ENCODE results near the gene ABCG1.
"Not testable (repeated sequence)": the region's sequence is repeated elsewhere in the genome, so short reads cannot be mapped to it uniquely, and the experiment has no call there.

ABCG1 gene

DNA sequence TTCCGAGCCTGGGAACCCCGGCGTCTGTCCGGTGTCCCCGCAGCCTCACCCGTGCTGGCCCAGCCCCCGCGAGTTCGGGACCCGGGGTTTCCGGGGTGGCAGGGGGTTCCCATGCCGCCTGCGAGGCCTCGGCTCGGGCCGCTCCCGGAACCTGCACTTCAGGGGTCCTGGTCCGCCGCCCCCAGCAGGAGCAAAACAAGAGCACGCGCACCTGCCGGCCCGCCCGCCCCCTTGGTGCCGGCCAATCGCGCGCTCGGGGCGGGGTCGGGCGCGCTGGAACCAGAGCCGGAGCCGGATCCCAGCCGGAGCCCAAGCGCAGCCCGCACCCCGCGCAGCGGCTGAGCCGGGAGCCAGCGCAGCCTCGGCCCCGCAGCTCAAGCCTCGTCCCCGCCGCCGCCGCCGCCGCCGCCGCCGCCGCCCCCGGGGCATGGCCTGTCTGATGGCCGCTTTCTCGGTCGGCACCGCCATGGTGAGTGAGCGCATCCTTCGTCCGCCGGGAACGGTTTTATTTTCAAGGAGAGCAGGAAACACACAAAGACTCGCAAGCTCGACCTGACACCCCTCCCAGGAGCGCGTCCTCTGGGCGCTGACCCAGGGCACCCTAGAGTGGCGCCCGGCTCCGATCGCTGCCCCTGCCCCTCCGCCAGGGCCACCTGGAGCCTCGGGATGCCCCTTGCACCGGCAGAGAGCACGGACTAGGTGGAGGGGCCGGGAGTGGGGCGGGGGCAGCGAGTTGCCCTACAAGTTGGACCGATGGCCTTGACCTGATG is at the start of gene ABCG1:
ABCG1 (plus strand) TSS at position 305 of the 770 bp plus-strand sequence; CDS start at position 428, 123 bp downstream.
- no peak for DNase-seq

DNA sequence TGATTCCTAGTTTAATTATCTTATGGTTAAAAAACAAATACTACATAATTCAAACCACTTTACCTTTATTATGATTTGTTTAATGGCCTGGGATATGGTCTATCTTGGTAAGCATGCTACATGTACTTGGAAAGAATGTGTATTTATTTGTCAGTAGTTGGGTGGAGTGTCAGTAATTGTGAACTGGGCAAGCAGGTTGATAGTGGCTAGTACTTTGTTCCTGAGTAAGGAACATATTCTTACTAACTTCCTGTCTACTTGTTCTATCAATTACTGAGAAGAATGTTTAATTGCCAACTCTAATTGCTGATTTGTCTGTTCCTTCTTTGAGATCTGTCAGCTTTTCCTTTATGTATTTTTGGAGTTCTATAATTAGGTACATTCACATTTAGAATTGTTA is 49.2 kb upstream of the ABCG1 start:
- DNase-seq, result no peak

DNA sequence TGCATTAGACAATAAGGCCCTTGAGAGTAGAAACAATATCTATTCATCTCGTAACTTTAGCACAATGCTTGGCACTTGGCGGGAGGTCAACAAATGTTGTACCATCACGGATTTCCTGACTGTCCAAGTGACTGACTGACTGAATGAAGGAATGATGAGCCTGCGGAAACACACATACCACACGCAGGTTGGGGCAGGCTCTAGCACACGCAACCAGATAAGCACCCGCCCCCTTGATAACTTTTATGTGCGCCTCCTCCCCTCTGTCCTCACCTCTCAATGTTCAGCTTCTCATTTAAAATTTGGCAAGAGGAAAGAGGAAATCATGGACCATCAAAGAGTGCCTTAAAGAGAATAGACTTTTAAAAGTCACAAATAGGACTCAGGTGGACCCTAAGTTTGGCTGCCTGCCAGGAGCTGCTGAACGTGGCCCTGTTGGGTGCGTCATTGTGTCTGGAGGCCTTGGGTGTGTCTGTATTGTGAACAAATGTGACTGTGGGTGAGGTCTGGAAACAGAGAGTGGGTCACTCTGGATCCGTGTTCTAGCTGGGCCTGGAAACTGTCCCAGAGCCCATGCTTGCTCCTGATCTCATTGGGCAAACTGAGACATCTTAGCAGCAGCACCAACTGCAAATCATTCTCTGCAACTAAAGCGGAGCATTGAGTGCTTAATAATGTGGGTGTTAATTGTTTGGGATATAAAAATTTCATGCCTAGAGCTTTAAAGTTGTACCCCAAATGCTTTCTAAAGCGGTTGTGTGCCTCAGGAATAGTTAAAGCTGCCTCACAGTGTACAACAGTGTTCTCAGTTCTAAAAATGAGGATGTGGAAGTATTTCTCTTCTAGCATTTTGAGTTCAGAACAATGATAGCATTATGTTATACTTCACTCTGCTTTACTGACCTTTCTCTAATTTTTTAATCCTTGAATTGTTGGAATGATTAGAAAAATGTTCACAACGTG is 47.6 kb upstream of the ABCG1 start:
- DNase-seq, result no peak

DNA sequence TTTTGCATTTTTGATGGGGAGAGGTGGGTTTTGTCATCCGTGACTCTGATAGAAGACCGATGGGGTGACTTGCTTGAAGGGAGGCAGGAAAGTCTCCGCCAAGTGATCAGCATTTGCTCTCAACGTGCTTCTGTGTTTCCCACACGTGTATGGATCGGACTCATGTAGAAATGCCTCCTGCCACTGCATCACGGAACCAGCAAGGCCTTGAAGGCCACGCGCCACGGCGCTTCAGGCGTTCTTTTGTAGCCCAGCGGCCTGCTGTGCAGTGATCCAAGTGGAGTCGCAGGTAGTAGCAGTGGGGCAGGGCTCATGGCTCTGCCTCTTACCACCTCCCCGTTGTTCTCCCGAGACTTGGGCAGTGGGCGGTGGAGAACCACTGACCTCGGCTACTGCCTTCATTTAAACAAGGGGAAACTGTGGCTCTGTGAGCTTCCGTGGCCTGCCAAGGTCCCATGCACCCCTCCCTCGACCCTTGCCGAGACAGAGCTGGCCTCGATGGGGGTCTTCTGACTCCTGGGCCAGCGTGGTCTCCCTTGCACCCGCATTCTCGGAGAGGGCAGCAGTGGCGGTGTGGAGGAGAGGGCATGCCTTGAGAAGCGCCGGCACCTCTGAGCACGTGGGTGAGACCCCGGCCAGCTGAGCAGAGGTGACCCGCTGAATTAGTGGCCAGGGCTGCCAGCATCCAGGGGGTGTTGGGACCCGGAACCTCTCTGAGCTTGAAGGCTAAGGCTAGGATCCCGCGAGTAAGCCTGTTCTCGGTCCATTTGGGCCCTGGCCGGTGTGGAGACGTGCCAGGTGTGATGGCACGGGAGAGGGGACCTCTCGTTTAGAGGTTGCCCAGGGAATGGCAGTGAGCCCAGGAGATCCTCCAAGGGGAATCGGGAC is 46.1 kb upstream of the ABCG1 start:
- DNase-seq, result no peak

DNA sequence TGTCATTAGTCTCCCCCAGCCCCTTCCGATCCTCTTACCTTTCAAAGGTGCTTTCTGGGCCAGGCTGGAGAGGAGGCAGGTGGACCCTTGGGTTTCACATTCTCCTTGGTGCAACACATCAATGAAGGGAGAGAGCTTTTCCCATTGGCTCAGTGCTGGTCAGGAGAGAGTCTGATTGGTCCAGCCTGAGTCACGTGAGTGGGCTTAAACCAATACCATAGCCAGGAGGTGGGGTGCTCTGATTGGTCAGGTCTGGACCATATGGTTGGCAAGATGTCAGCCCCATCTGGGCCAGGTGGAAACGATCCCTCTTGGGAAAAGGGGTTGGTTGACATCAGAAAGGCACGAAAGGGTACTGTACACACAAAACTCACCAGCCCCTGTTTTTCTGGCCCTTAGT is 44.8 kb upstream of the ABCG1 start:
- no peak for DNase-seq

DNA sequence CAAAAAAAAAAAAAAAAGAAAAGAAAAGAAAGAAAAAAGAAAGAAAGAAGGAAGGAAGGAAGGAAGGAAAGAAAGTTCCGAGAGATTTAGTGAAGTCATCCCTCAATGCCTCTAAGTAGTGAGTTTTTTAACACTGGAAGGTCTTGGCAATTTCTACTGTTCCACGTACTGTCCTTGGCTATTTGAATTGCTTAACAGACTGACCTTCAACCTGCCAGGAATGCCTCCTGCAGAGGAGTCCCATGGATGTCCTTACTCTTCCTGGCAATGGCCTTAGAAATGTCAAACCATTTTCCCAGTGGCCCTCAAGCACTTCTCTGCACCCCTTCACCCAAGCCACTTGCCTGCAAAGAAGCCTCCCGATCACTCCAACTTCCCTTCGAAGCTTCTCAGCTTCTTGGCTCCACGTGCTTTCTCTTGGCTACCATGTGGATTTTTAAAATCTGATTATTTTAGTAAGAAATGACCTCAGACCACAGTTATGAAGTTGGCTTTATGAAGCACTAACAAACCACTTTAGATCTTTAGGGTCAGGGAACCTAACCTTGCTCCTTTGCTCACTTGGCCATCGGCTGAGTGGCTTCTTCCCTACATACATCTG is 43.7 kb upstream of the ABCG1 start:
- DNase-seq, result no peak

DNA sequence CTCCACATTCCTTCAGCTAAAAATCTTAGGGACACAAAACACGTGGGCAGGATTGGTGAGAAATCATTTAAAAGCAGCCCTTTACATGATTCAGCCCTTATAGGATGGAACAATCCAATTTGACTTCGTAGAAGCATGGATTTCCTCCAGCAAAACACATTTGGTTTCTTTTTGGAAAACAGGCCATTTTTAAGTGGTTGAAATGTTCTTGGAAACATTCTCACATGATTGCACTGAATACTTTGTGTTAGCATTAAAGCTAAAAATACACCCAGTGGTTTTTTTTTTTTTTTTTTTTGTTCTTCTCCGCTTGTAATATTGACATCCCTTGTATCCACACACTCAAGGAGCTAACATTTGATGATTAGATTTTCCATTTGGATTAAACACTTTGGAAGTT is 42.1 kb upstream of the ABCG1 start:
- no peak for DNase-seq

DNA sequence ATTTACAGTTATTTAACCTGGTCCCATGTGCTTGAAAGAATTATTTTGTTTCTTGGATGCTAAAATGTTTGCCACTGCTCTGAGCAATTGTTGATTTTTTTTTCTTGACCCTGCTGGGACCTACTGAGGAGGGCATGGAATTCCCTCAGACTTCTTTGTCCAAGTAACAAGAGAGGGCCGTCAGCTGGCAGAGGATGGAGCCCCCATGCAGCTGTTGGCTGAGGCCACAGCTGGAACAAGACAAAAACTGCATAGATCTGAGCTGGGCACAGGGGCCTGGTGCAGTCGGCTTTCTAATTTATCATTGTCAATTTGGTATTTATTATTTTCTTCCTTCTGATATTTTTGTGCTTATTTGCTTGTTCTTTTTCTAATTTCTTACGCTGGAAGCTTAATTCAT is 39.6 kb upstream of the ABCG1 start:
- no peak for DNase-seq

DNA sequence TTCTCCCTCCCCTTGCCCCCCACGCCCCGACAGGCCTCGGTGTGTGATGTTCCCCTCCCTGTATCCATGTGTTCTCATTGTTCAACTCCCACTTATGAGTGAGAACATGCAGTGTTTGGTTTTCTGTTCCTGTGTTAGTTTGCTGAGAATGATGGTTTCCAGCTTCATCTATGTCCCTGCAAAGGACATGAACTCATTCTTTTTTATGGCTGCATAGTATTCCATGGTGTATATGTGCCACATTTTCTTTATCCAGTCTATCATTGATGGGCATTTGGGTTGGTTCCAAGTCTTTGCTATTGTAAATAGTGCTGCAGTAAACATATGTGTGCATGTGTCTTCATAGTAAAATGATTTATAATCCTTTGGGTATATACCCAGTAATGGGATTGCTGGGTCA is 38.9 kb upstream of the ABCG1 start:
- DNase-seq, result not testable (repeated sequence)

DNA sequence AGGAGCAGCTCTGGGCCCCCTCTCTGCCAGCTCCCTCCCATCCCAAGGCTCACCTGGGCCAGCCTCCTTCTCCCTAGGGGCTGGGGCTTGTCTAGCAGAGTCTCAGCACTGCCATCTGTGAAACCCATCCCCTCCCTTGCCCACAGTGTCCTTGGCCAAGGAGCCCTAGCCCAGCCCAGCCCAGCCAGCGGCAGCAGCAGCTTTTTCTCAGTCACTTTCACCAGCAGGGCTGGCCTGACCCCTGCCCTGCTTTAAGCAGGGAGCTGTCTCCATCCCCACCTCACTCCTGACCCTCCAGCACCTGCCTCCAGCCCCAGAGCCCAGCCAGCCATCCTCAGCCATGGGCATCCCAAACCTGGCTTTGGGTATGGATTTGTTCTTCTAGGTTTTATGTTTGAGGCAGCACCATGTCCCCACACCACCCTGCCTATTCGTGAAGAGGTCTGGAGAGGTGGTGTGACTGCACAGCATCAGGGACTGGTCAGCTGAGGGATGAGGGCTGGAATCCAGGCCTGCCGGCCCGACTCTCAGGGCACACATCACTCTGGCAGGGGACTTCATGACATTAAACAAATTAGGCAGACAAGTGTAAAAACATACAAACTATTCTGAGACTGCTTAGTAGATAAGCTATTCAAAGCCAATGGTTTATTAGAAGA is 36.1 kb upstream of the ABCG1 start:
- DNase-seq, result no peak

DNA sequence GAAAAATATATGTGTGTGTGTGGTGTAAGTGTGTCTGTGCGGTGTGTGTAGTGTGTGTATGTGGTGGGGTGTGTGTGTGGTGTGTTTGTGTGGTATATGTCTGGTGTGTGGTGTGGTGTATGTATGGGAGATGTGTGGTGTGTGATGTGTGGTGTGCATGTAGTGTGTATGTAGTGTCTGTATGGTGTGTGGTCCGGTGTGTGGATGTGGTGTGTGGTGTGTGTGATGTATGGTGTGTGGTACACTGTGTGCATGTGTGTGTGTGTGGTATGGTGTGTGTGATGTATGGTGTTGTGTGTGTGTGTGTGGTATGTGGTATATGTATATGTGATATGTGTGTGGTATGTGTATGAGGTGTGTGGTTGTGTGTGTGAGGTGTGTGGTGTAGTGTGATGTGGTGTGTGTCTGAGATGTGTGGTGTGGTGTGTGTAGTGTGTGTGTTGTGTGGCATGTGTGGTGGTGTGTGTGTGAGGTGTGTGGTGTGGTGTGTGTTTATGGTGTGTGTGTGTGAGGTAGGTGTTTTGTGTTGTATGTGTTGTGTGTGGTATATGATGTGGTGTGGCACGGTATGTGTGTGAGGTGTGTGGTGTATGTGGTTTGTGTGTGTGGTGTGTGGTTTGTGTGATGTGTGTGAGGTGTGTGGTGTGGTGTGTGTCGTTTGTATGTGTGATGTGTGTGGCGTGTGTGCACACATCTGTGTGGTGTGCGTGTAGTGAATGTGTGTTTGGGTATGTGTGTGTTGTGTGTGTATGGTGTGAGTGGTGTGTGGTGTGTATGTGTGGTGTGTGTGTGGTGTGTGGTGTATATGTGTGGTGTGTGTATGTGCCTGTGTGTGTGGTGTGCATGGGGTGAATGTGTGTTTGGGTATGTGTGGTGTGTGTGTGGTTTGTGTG is 35.3 kb upstream of the ABCG1 start:
- no peak for DNase-seq

DNA sequence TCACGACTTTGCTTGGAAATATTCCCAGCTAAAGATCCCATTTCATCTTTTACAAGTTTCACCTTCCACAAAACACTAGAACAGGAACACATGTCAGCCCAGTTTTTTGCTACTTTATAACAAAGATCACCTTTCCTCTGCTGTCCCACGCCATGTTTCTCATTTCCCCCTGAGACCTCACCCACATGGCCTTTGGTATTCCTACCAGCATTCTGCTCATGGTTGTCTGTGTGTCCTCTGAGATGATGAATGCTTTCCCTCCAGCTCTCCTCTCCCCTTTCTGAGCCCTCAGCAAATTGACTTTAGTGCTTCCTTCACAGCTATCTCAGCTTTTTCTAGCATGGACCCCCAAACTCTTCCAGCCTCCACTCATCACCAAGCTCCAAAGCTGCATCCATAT is 32.3 kb upstream of the ABCG1 start:
- DNase-seq, result no peak

DNA sequence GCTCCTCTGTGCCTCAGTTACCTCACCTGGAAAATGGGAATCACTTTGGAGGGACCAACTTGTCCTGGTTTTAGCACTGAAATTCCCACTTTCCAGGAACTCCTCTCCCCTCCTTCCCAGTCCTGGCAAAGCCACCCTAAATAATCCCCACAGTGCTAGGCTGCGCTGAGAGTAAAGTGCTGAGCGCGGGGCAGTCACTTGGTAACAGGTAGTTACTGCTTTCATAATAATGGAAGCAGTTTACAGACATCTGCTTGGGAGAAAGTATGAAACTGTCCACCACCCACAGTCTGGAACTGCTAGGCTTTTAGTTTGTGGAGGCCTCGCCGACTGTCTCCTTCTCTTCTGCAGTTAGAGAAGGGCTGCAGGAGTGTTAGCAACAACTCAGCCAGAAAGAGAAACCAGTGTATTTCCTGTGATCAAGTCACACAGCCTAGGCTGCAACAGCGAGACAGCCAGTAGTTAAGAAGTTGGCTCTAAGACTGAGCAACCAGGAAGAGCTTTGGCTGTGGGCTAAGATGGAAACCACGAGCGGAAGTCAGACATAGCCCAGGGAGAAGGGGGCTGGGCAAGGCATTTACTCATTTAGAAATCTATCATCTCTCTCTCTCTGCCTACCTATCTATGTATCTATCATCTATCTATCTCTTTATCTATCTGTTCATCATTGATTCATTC is 30.8 kb upstream of the ABCG1 start:
- DNase-seq, result no peak

DNA sequence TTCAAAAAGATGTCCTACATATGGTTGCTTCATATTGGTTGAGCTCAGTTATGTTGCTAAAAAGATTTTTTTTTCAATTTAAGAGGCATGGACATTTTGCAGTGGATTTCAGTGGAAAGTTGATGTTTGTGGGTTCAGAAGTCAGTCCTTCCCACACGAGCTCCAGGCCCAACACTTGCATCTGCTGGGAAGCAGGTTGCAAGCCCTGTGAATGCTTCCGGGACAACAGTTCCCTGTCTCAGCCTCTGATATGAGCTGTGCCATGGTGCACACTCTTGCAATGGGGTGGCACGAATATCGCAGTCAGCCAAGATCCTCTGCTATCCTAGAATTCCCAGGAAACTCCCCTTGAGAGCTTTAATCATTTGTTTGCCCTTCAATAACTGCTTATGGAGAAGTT is 30.3 kb upstream of the ABCG1 start:
- DNase-seq, result no peak

DNA sequence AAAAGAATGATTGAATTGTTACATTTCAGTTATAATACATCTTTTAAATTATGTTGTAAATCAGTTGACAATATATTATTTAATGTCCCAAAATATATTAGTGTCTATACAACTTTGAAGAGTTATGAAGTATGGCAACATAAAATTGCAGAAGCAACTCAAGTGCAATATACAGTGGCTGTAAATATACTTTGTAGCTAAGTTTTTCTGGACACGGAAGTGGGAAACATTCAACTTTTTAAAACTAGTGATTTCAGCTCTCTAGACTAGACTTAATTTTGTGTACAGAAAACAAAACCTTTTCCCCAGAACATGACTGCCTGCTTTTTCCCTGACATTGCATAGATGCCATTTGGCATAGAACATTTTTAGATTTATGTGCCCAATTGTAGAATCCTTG is 29.5 kb upstream of the ABCG1 start:
- DNase-seq, result no peak

DNA sequence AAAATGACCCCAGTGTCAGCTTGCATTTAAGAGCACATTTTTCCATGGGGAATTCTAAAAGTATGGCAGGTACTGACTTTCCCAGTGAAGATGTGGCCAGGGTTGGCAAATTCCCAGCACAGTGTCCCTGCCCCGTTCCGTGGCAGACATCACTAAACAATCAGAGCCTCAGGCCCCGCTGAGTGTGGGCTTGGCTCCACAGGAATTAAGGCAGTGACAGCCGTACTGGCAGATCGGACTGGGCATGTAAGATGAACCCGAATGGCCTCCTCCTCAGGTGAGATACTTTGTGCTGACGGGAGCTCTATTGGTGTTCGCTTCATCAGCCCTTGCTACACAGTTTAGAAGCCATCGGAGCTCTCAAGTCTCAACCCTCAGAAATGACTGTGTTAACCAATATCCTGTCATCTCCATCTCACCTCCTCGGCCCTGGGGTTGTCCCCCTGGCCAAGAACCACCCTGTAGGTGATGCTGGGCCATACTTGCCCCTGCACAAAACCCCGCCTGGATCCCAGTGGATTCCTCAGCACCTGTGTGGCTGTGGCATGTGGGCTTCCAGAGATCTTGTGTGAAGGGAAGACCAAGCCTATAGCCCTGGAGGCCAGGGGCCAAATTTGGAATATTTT is 29.0 kb upstream of the ABCG1 start:
- DNase-seq, result no peak

DNA sequence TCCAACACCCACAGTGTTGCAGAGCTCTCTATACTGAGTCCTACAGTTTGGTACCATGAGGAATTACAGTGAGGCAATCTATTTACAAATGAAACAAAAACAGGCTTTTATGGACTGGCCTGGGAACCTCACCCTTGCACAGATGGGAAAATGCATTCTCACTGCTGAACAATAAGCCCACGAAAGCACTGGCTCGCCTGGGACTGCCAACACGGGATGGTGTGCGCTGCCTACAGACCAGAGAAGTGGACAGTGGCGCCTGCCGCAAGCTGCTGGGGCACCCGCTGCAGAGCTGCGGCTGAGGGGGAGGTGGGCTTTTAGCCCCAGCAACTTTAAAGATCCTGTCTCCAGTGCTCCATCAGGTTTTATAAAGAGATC is 28.5 kb upstream of the ABCG1 start:
- no peak for DNase-seq

DNA sequence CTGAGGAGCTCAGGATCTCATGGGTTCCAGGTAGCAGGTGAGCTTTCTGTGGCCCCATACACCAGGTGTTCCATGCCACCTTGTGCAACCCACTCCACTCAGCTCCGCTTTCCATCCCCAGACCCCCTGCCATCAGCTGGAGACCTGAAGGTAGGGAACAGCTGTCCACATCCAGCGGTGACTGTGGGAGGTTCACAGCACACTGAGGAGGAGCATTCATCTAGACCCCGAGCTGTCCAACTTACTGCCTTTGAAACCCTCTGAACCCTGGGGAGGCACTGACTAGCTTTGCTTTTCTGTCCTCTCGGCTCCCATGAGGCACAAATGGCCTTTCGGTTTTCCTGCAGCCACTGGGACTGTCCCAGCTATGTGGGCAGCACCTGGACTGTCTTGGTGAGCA is 27.9 kb upstream of the ABCG1 start:
- no peak for DNase-seq

DNA sequence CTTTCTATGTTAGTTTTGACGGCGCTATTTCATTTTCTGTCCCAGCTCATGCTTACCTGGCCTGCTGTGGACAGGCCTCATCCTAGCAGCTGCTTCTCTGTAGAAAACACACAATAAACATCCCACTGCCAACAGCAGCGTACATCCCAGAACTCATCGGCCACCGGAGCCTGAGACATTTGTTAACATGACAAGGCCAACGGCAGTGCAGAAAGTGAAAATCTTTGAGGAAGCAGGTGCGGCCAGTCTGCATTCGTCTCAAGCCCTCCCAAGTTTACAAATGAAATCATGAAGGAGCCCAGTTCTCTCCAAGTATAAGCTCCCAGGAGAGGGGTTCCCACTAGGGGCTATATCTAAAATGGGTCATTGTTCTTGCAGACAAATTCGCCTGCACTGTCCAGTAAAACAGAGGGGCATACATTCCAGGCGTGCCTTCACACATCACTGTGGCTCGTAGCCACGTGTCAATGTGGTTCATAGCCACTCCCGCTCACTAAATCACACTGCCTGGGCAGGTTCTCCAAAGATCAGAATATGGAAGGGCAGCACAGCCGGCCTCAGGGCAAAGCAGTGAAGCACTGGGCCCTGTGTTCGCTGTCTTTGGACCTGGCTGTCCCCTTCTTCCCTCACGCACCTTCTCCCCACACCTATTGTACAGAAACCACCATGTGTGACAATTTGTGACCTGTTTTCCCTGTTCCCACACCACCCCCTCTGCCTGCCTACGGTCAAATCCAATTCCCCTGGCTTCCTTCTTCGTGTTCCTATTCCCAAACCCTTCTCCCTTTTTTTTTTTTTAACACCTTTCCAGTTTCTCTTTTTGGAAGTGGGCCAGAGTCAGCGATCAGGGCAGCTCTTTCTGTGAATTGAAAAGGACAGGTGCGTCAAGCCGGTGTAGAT is 27.0 kb upstream of the ABCG1 start:
- DNase-seq, result no peak

Data from NCI-H774 (cell line).